NCI-H2029 (cell line): ENCODE measurements around the gene DEFB132.

Experiments used
- DNase-seq: peaks from one replicate; lab custom pipeline; 2025; lab: John Stamatoyannopoulos, UW

DEFB132 gene

GRCh38 chr20:263701-264100 is 6.2 kb downstream of the DEFB132 start:
- DNase-seq = no peak

GRCh38 chr20:266596-267562 is 9.4 kb downstream of the DEFB132 start:
- DNase-seq = peak; percentile 81

- DNase-seq = no peak
Measured at GRCh38 chr20:270517-270916, 13.0 kb downstream of the DEFB132 start.

- DNase-seq = no peak
Measured at GRCh38 chr20:271069-271468, 13.5 kb downstream of the DEFB132 start.

GRCh38 chr20:271528-271927 is 14.0 kb downstream of the DEFB132 start:
- no peak for DNase-seq

- no peak for DNase-seq
Measured at GRCh38 chr20:272718-273117, 15.2 kb downstream of the DEFB132 start.

GRCh38 chr20:273884-274283 is 16.4 kb downstream of the DEFB132 start:
- DNase-seq = no peak

GRCh38 chr20:275791-276190 is 18.3 kb downstream of the DEFB132 start:
- no peak for DNase-seq

- no peak for DNase-seq
Measured at GRCh38 chr20:276620-277495, 19.3 kb downstream of the DEFB132 start.

- DNase-seq = no peak
Measured at GRCh38 chr20:277496-277781, 19.9 kb downstream of the DEFB132 start.

GRCh38 chr20:278181-278580 is 20.7 kb downstream of the DEFB132 start:
- no peak for DNase-seq

GRCh38 chr20:278607-279571 is 21.4 kb downstream of the DEFB132 start:
- DNase-seq = no peak

GRCh38 chr20:284172-284571 is 26.6 kb downstream of the DEFB132 start:
- DNase-seq = no peak

- no peak for DNase-seq
Measured at GRCh38 chr20:286508-286907, 29.0 kb downstream of the DEFB132 start.

- peak; percentile 65 for DNase-seq
Measured at GRCh38 chr20:288956-289692, 31.6 kb downstream of the DEFB132 start.

GRCh38 chr20:289693-290083 is 32.2 kb downstream of the DEFB132 start:
- no peak for DNase-seq

GRCh38 chr20:290084-290831 is 32.7 kb downstream of the DEFB132 start, which contains the start of gene C20orf96:
Gene C20orf96, minus strand, starts transcription at chr20:290750. Its CDS starts 140 bp downstream, at chr20:290610.
- peak; percentile 87 for DNase-seq

- DNase-seq = no peak
Measured at GRCh38 chr20:294602-295001, 37.1 kb downstream of the DEFB132 start.

GRCh38 chr20:295804-296203 is 38.3 kb downstream of the DEFB132 start:
- no peak for DNase-seq
